HFF-Myc (cell line): ENCODE data around the gene BRD3OS.
"Not testable (repeated sequence)": the region's sequence is repeated elsewhere in the genome, so short reads cannot be mapped to it uniquely, and the experiment has no call there.

Source experiments
- DNase-seq: peaks from one replicate; pipeline ENCODE4 v3.0.0-alpha.2; 2011; ENCODE audit warnings: low read depth; ENCODE audit errors: extremely low read depth
- H3K4me3 ChIP-seq: replicated peaks from 2 replicates; pipeline ENCODE4 v1.5.1; 2011; ENCODE audit warnings: low read depth, mild to moderate bottlenecking, control low read depth, low read length
- CTCF ChIP-seq: IDR thresholded peaks from 2 replicates; pipeline ENCODE4 v1.5.1; 2012; ENCODE audit warnings: mild to moderate bottlenecking, low read depth, low read length, control low read depth; ENCODE audit errors: missing control alignments

The BRD3OS gene

DNA sequence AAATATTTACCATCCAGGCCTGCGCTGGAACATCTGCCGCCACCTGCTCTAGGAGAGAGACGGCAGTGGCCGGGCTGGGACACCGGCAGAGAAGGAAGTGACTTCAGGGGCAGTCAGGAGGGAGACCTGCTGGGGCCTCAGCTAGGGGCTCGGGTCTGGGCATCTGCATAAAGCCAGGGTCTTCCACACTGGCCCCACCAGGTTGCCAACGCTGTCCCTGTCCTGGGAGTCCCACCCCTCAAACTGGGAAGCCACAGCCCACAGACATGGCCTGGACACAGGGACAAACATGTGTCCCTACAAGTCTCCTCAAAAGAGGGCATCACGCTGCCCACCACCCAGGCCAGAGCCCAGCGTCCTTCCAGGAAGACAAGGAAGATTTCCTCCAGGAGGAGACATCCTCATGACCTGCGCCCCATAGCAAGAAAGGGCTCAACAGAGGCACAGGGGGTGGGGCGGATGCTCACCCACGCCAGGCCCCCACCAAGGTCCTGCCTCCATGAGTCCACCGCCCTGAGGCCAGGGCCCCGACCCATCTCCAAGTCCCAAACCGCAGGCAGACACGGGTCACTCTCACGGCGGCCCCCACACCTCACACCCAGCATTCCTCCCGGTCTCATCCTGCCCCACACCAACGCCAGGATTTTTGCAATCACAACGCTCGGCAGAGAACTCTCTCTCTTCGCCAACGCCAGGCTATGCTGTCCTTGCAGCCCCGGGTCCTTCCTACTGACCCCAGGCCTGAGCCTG lies 42.1 kb upstream of the BRD3OS start:
- no peak for TF ChIP-seq CTCF
- no peak overlapping the region for H3K4me3 ChIP-seq
- no peak for DNase-seq

DNA sequence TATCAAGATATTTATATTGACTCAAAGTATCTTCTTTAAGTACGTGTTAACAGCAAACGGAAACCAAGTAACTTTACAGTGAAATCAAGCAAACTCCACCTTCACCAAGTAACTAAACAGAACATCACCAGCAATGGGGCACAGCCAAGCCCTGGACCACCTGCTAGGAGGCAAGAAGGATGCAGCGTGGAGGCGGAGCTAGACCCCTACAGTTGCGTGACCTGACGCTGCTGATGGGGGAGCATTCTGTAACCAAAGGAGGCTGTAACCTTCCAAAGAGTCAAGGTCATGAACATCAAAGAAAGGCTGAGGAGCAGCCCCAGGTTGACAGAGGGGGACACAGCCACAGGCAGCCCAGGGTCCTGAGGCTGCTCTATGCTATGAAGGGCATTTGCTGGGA lies 39.2 kb upstream of the BRD3OS start:
- no peak for DNase-seq
- TF ChIP-seq CTCF = no peak
- no peak overlapping the region for H3K4me3 ChIP-seq

DNA sequence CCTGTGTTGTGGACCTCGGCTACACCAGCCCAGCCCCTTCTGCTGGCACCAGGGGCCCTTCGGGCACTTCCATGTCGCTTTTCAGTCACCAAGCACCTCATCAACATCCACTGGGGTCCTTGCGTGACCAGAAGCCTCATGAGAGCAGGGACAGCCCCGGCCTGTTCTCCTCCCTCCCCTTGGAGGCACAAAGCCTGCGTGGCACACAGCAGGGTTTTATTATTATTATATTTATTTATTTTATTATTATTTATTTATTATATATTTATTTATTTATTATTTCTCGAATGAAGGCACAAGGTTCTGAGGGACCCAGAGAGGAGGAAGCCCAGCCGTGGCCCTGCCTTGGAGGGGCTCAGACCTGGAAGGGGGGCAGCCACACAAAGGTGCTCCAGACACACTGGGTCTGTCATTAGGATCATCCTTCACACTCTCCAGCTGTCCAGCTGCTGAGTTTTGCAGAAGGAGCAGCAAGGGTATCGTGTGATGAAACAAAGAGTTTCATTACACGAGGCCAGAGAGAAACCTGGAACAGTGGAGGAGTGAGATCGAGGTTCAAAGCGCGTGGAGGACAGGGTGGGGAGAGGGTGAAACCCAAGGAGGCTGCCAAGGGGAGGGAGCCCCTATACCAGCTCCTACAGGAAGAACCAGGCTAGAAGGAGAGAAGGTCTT lies 38.4 kb upstream of the BRD3OS start:
- DNase-seq = no peak
- TF ChIP-seq CTCF = no peak
- no peak overlapping the region for H3K4me3 ChIP-seq

DNA sequence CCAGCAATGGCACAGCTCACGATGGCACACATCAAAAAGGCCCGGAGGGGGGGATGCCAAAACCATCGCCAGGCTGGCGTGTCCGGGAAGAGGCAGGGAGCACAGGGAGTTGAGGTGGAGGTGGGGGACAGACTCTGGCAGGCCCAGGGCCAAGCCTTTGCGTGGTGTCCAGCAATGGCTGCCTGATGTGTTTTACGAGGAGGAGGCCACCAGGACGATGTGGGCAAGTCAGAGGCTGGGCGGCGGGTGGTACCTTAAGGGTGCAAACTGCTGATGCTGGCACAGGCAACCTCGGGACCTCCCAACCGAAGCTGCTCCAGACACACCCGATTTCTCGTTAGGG lies 37.9 kb upstream of the BRD3OS start:
- no peak overlapping the region for H3K4me3 ChIP-seq
- no peak for DNase-seq
- no peak for TF ChIP-seq CTCF

- no peak overlapping the region for H3K4me3 ChIP-seq
- TF ChIP-seq CTCF = no peak
- no peak for DNase-seq
Observed at GRCh38 chr9:133987946-133988665, 37.2 kb upstream of the BRD3OS start.

DNA sequence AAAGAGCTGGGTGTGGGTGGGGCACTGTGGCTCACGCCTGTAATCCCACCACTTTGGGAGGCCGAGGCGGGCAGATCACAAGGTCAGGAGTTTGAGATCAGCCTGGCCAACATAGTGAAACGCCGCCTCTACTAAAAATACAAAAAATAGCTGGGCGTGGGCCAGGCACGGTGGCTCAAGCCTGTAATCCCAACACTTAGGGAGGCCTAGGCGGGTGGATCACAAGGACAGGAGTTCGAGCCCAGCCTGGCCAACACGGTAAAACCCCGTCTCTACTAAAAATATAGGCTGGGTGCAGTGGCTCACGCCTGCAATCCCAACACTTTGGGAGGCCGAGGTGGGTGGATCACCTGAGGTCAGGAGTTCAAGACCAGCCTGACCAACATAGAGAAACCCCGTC lies 36.5 kb upstream of the BRD3OS start:
- not testable (repeated sequence) for H3K4me3 ChIP-seq

DNA sequence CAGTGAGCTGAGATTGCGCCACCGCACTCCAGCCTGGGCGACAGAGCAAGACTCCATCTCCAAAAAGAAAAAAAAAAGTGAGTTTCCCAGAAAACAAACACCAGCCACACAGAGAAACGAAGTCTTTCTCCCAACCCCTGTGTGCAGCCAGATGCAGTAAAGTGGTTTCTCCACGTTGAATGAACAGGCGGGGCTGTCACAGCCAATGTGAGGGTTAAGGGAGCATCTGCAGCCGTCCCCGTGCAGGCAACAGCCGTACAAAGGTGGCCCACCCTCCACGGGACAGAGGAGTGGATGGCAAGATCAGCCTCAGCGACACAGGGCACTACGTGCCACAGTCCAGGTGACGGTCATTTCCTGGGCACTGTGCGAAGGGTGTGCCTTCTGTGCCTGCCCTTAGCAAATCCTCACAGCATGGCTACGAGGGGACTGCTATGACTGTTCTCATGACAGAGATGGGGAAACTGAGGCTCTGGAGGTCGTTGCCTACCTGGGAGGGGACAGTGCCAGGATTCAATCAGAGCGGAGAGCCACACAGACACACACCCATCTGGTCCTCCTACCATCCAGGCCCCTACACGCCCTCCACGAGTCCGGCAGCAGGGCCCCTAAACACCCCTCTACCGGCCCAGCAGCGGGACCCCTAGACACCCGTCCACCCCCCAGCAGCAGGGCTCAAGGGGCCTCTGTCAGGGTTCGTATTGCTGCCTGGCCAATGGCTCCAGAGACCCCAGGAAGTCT lies 35.5 kb upstream of the BRD3OS start:
- DNase-seq = no peak
- TF ChIP-seq CTCF = no peak
- peak overlapping the region; percentile 77 for H3K4me3 ChIP-seq

More for the DNA sequence above, 36.5 kb upstream of the BRD3OS start:
- DNase-seq = not testable (repeated sequence)
